Measurements from ENCODE around the gene MON1B.
"Not testable (repeated sequence)": the region's sequence is repeated elsewhere in the genome, so short reads cannot be mapped to it uniquely, and the experiment has no call there.

MON1B gene

DNA sequence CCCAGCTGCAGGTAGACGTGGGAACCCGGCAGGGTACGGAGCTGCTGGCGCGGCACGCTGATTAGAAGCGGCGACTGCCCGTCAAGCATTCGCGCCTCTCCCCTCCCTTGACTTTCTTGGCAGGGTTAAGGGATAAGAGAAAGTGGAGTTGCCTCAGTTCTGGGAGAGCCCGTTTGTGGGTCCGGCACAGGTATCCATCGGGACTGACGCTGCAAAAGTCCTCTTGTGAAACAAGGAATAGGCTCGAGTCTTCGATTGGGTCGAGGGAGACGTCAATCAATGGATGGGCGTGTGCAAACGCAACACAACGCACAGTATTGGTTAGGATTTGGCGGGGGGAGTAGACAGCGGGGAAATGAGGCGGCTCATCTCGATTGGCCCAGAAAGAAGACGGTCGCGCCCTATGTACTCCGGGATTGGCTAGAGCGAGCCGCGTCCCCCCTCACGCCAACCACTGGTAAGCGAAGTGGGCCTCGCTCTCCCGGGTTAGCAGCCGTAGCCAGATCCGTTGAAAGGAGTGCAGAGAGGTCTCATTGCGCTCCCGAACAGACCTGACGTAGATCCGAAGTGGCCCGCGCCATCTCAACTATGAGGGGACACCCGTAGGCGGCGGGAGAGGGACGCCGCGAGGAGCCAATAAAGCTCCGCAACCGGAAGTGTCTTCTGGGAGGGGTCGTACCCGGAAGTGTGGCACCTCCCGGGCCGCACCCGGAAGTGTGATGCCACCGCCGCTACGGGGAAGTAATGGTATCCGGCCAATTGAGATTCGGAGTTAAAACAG lies at the start of gene MON1B:
MON1B (plus strand) TSS at position 713 of the 781 bp plus-strand sequence. CDS start 296 bp downstream, outside the sequence.
- DNase-seq (ENCODE audit: low read depth in 2 of 2, low spot score in 1 of 2) = peak; percentile 78 to 89

DNA sequence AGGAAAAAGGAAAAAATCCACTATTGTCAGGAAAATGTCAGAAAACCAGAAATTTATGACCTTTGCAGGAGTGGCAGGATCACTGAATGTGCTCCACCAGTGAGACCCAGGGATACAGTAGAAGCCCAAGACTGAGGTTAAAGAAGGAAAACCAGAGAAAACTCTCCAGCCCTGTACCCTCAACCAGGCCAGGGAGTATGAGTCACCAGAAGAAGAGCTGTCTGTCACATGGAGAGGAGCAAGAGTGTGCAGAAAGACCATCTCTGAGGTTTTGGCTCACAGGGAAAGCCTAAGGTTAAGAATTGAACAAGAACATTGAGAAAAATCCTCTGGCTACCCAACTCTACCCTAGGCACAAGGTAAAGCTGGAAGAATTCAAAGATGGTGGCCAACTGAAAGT lies 47.6 kb upstream of the MON1B start:
- DNase-seq (ENCODE audit: low read depth in 2 of 2, low spot score in 1 of 2) = no peak

DNA sequence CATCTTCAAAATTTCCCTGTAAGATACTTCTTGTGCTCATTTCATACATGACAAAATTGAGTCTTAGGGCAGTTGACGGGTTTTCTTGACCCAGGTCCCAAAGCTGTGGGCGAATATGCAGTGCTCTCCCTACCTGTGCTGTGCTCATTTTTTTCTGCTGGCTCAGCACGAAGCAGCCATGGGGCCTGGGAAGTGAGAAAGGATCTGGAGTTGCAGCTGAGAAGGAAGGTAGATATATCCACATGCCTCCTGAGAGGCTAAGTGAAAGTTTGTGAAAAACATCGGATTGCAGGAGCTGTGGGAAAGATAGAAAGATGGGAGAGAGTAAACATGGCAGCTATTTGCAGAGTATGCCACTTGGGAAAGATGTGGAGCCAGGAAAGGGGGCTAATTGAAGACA lies 42.9 kb upstream of the MON1B start:
- no peak for DNase-seq (ENCODE audit: low read depth in 2 of 2, low spot score in 1 of 2)

DNA sequence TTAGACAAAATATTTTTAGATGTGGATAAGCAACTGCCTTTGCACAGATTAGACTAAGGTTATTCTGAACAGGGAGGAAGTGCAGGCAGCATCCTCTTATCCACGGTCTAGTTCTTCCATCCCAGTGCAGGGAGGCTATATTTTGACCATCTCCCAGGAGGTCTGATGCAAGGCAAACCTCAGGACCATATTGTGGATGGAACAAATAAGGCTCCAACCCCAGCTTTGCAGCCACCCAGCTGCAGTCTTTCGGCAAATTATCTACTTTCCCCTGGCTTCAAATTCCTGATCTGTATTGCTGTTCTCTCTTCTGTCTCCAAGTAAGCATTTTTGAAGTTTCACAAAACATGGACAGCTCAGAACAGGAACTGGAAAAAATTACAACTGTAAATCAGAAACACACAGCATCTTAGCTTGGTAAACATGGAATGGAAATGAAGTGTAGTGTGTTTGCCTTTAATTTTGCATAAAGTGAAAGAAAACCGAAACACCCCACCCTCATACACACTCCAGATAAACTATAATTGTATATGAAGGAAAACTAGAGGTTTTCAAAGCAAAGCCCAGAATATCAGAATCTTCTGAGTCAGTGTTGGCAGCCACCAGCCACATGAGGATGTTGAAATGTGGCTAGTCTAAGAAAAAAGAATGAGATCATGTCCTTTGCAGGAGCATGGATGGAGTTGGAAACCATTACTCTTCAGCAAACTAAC lies 33.5 kb upstream of the MON1B start:
- DNase-seq (ENCODE audit: low read depth in 2 of 2, low spot score in 1 of 2) = no peak

- no peak for DNase-seq (ENCODE audit: low read depth in 2 of 2, low spot score in 1 of 2)
Observed at GRCh38 chr16:77158293-77158692, 32.7 kb upstream of the MON1B start.

GRCh38 chr16:77165006-77165405 lies 26.0 kb upstream of the MON1B start:
- DNase-seq (ENCODE audit: low read depth in 2 of 2, low spot score in 1 of 2) = no peak

- DNase-seq (ENCODE audit: low read depth in 2 of 2, low spot score in 1 of 2) = not testable (repeated sequence)
Observed at GRCh38 chr16:77165536-77166236, 25.3 kb upstream of the MON1B start.

DNA sequence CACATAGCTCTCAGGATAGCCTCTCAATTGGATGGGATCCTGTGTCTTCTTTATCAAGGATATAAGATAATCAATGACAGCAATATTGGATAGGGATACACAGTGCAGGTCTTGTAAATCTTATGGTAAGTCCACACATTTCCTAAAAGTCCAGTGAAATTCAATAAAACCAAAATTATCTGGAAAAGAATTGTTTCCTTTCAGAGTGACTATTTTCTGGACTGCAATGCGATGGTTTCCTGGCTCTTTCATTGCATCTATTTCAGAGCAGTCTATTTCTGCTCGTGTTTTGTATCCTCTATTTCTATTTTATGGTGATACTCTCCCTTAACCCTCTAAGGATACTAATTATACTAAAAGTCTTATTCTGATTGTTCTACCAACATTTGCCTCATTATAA lies 24.3 kb upstream of the MON1B start:
- no peak for DNase-seq (ENCODE audit: low read depth in 2 of 2, low spot score in 1 of 2)

- DNase-seq (ENCODE audit: low read depth in 2 of 2, low spot score in 1 of 2) = no peak
Observed at GRCh38 chr16:77168901-77169300, 22.1 kb upstream of the MON1B start.

- DNase-seq (ENCODE audit: low read depth in 2 of 2, low spot score in 1 of 2) = no peak
Observed at GRCh38 chr16:77169650-77170236, 21.2 kb upstream of the MON1B start.

DNA sequence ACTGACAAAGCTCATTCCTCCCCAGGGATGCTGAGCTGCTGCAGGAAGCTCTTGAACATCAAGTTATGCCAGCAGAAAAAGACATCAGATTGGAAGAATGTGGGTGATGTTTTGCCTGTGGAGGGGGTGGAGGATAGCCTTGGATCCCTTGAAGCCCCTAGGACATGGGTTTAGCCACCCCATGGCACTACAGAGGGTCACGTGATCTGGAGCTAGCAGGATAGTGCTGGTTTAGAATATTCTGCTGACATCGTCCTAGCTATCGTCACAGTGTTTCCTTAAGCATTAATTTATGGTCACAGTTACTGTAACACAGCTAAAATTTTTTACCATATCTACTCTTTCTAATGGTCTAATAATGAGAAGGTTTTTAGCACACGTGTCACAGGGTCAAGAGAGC lies 20.2 kb upstream of the MON1B start:
- DNase-seq (ENCODE audit: low read depth in 2 of 2, low spot score in 1 of 2) = no peak

GRCh38 chr16:77171745-77172635 lies 19.0 kb upstream of the MON1B start:
- no peak for DNase-seq (ENCODE audit: low read depth in 2 of 2, low spot score in 1 of 2)

GRCh38 chr16:77172951-77173350 lies 18.0 kb upstream of the MON1B start:
- no peak for DNase-seq (ENCODE audit: low read depth in 2 of 2, low spot score in 1 of 2)

DNA sequence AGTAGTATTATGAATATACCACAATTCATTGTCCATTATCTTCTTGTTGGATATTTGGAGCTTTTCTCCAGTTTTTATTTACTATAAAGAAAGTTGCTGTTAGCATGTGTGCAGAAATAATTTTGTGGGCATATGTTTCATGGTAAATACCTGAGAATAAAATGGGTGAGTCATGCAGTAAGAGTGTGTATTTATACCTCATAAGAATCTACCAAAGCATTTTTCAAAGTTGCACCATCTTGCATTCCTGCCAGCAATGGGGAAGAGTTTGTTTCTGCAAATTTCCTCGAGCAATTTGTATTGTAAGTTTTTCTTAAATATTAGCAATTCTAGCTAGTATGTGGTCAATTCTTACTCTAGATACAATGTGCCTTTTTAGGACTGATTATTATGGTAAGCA lies 7.9 kb upstream of the MON1B start:
- no peak for DNase-seq (ENCODE audit: low read depth in 2 of 2, low spot score in 1 of 2)

DNA sequence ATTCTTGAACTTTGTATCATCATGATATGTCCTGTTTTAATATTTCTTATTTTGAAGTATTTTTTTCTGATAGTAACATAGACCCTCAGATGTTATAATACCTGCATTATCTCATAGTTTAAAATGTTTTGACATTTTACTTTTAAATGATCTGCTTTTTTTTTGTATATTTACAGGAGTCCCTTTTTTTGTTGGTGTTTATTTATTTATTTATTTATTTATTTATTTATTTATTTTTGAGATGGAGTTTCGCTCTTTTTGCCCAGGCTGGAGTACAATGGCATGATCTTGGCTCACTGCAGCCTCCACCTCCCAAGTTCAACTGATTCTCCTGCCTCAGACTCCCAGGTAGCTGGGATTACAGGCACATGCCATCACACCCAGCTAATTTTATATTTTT lies 4.7 kb upstream of the MON1B start:
- not testable (repeated sequence) for DNase-seq (ENCODE audit: low read depth in 2 of 2, low spot score in 1 of 2)

- DNase-seq (ENCODE audit: low read depth in 2 of 2, low spot score in 1 of 2) = no peak
Observed at GRCh38 chr16:77190190-77190477, 856 bp upstream of the MON1B start.

- no peak for DNase-seq (ENCODE audit: low read depth in 2 of 2, low spot score in 1 of 2)
Observed at GRCh38 chr16:77191259-77191969, 424 bp downstream of the MON1B start.

- no peak for DNase-seq (ENCODE audit: low read depth in 2 of 2, low spot score in 1 of 2)
Observed at GRCh38 chr16:77193377-77193776, 2.4 kb downstream of the MON1B start.

- DNase-seq (ENCODE audit: low read depth in 2 of 2, low spot score in 1 of 2) = no peak
Observed at GRCh38 chr16:77194295-77195231, 3.6 kb downstream of the MON1B start.

Measured in stimulated activated CD8-positive, alpha-beta memory T cell treated with anti-CD3 and anti-CD28 coated beads, Interleukin-4, amount 100 ng/mL, for 4 hours (primary cell).